22Rv1 (cell line): ENCODE results near the gene KANSL1L.

ENCODE experiments used
- CTCF ChIP-seq: fragments of 450-650 bp; IDR thresholded peaks from 2 replicates; pipeline ENCODE4 v1.5.1; 2017; ENCODE audit warnings: mild to moderate bottlenecking
- ZFX ChIP-seq: fragments of 450-650 bp; IDR thresholded peaks from 2 replicates; pipeline ENCODE4 v1.6.1; 2017; ENCODE audit warnings: antibody characterized with exemption, borderline replicate concordance

- TF ChIP-seq ZFX = no peak
- TF ChIP-seq CTCF = no peak
Observed at GRCh38 chr2:210174086-210174485, 2.9 kb upstream of the KANSL1L start.
